ENCODE measurements around the gene PNISR. TPM values are rescaled to one million over a fixed set of nuclear protein-coding genes. Genes with fewer than 3 reads are reported as not detected.
"Not testable (repeated sequence)": the region's sequence is repeated elsewhere in the genome, so short reads cannot be mapped to it uniquely, and the experiment has no call there.

PNISR gene, protein sequence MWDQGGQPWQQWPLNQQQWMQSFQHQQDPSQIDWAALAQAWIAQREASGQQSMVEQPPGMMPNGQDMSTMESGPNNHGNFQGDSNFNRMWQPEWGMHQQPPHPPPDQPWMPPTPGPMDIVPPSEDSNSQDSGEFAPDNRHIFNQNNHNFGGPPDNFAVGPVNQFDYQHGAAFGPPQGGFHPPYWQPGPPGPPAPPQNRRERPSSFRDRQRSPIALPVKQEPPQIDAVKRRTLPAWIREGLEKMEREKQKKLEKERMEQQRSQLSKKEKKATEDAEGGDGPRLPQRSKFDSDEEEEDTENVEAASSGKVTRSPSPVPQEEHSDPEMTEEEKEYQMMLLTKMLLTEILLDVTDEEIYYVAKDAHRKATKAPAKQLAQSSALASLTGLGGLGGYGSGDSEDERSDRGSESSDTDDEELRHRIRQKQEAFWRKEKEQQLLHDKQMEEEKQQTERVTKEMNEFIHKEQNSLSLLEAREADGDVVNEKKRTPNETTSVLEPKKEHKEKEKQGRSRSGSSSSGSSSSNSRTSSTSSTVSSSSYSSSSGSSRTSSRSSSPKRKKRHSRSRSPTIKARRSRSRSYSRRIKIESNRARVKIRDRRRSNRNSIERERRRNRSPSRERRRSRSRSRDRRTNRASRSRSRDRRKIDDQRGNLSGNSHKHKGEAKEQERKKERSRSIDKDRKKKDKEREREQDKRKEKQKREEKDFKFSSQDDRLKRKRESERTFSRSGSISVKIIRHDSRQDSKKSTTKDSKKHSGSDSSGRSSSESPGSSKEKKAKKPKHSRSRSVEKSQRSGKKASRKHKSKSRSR
- 98.4 and 112 TPM in 2 replicates for total RNA-seq

DNA sequence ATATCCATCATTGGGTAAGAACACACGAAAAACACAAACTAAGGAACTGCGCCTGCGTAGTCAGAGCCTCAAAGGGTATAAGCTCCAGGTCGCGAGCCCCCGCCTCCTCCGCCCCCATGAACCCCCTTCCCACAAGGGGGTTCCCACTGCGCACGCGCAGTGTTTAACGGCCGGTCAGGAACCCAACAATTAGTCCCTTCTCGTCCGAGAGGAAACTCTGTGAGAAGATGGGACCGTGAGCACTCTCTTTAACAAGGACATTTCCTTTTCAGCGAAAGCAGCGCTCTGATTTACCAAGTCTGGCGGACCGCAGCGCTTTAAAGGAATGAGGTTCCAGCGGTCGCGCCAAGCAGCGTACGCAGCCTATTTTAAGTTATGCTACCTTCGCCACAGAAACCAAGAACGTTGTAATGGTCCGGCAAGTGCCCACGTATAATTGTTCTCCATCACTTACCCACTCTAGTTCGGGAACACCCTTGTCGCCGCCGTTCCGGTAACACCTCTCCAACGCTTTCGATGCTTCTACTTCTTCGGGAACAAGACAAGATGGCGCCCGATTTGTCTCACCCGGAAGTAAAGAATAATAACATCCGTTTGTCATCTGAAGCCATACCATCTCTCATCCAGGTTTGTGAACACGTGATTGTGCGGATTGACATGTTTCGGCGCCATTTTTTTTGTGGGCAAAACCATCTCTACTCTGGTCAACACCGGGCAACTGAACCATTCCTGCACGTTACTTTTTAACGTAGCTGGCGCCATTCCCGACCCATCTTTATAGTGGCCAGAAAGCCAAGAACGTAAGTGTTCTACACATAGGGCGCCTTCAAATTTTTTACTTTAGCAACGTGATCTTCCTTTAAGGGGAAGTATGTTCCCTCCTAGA lies at the start of gene PNISR:
Gene PNISR (minus strand): TSS at position 548 of the 886 bp plus-strand sequence. CDS start 10,649 bp downstream, outside the sequence.
- H3K4me3 Mint-ChIP-seq = peak within 1 kb of the TSS; percentile 94
- intact Hi-C loops (cut with micrococcal nuclease) = loop anchor here (1.0 to 5.0 kb wide), 7 partner anchors 32 to 1456 kb away; partner anchors contain the start of genes ASCC3, CCNC, FBXL4 and USP45
- peak within 1 kb of the TSS; percentile 100 for H3K27ac Mint-ChIP-seq
- H3K27me3 Mint-ChIP-seq (ENCODE audit: insufficient read depth) = no peaks in the 10 kb centered on the region
- H3K4me1 Mint-ChIP-seq (ENCODE audit: low read depth) = peaks cover 67% of the 10 kb centered on the region
- peak; percentile 88 for DNase-seq (ENCODE audit: low spot score)
- H3K36me3 Mint-ChIP-seq (ENCODE audit: low read depth) = peaks cover 30% of the 10 kb centered on the region
- no peaks in the 10 kb centered on the region for H3K9me3 Mint-ChIP-seq

- intact Hi-C loops (cut with micrococcal nuclease) = no loop called here
- no peak overlapping the region for H3K27ac Mint-ChIP-seq
- H3K36me3 Mint-ChIP-seq (ENCODE audit: low read depth) = peaks cover 14% of the 10 kb centered on the region
- H3K4me1 Mint-ChIP-seq (ENCODE audit: low read depth) = no peaks in the 10 kb centered on the region
- H3K4me3 Mint-ChIP-seq = no peak overlapping the region
- no peaks in the 10 kb centered on the region for H3K27me3 Mint-ChIP-seq (ENCODE audit: insufficient read depth)
- H3K9me3 Mint-ChIP-seq = no peaks in the 10 kb centered on the region
- DNase-seq (ENCODE audit: low spot score) = no peak
Observed at GRCh38 chr6:99473730-99474129, 48.6 kb upstream of the PNISR start.

DNA sequence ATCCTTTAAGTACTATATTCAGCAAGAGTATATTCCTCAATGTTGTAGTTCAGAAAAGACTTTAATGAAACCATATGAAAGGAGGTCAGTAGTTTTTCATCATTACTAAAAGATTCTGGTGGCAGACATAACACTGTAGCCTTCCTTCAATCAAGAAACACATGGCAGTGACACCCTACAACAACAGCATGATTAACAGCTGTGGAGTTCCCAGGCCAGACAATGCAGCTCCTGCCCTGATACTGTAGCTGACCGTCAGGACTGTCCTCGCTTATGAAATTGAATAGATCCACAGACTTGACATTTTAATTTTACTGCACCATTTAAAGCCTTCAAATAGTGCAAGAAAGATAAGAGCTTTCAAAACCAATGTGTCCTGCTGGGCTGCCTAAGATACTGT lies 46.5 kb upstream of the PNISR start:
- peaks cover 6% of the 10 kb centered on the region for H3K36me3 Mint-ChIP-seq (ENCODE audit: low read depth)
- no peak overlapping the region for H3K4me3 Mint-ChIP-seq
- H3K4me1 Mint-ChIP-seq (ENCODE audit: low read depth) = no peaks in the 10 kb centered on the region
- H3K27ac Mint-ChIP-seq = no peak overlapping the region
- H3K9me3 Mint-ChIP-seq = no peaks in the 10 kb centered on the region
- DNase-seq (ENCODE audit: low spot score) = no peak
- intact Hi-C loops (cut with micrococcal nuclease) = no loop called here
- H3K27me3 Mint-ChIP-seq (ENCODE audit: insufficient read depth) = no peaks in the 10 kb centered on the region

GRCh38 chr6:99467509-99468106 lies 42.5 kb upstream of the PNISR start:
- Mint-ChIP-seq H3K9me3 (no peaks in the 10 kb centered on the region), H3K27me3 (ENCODE audit: insufficient read depth) (no peaks in the 10 kb centered on the region), H3K36me3 (ENCODE audit: low read depth) (peaks cover 4% of the 10 kb centered on the region), H3K4me3 (no peak overlapping the region), H3K4me1 (ENCODE audit: low read depth) (no peaks in the 10 kb centered on the region), H3K27ac (no peak overlapping the region)
- no peak for DNase-seq (ENCODE audit: low spot score)
- intact Hi-C loops (cut with micrococcal nuclease) = loop anchor here (1.0 to 10.0 kb wide), 6 partner anchors 53 to 635 kb away; partner anchors contain the start of gene POU3F2

- H3K27ac Mint-ChIP-seq = not testable (repeated sequence)
Observed at GRCh38 chr6:99459133-99459532, 34.0 kb upstream of the PNISR start.

GRCh38 chr6:99458319-99458718 lies 33.2 kb upstream of the PNISR start:
- no peak for DNase-seq (ENCODE audit: low spot score)
- intact Hi-C loops (cut with micrococcal nuclease) = no loop called here
- H3K4me1 Mint-ChIP-seq (ENCODE audit: low read depth) = no peaks in the 10 kb centered on the region
- H3K27ac Mint-ChIP-seq = no peak overlapping the region
- H3K4me3 Mint-ChIP-seq = no peak overlapping the region
- no peaks in the 10 kb centered on the region for H3K27me3 Mint-ChIP-seq (ENCODE audit: insufficient read depth)
- H3K9me3 Mint-ChIP-seq = no peaks in the 10 kb centered on the region
- H3K36me3 Mint-ChIP-seq (ENCODE audit: low read depth) = peaks cover 21% of the 10 kb centered on the region

More at GRCh38 chr6:99459133-99459532, 34.0 kb upstream of the PNISR start:
- intact Hi-C loops (cut with micrococcal nuclease); H3K27me3 Mint-ChIP-seq (ENCODE audit: insufficient read depth); H3K4me3 Mint-ChIP-seq; H3K9me3 Mint-ChIP-seq; DNase-seq (ENCODE audit: low spot score); H3K4me1 Mint-ChIP-seq (ENCODE audit: low read depth): not testable (repeated sequence)
- H3K36me3 Mint-ChIP-seq (ENCODE audit: low read depth) = peaks cover 22% of the 10 kb centered on the region

DNA sequence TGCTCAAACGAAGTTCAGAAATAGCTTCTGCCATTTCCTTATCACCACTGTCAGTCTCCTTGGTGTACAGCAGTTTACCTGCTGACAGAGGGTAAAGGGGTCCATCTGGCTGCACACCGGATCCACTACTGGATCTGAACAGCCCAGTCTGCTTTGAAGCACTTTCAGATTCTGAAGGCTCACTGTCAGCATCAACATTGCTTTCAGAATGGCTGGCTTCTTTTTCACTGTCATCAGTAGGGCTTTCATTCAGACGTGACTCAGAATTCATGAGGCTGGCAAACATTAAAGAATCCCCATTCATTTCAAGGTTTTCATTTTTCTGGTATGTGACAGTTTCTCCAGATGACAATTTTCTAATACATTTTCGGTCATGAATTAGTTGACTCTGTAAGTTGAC lies 21.0 kb upstream of the PNISR start:
- H3K27ac Mint-ChIP-seq = no peak overlapping the region
- peaks cover 29% of the 10 kb centered on the region for H3K36me3 Mint-ChIP-seq (ENCODE audit: low read depth)
- H3K27me3 Mint-ChIP-seq (ENCODE audit: insufficient read depth) = no peaks in the 10 kb centered on the region
- intact Hi-C loops (cut with micrococcal nuclease) = no loop called here
- no peak overlapping the region for H3K4me3 Mint-ChIP-seq
- H3K4me1 Mint-ChIP-seq (ENCODE audit: low read depth) = no peaks in the 10 kb centered on the region
- peaks cover 23% of the 10 kb centered on the region for H3K9me3 Mint-ChIP-seq
- no peak for DNase-seq (ENCODE audit: low spot score)

GRCh38 chr6:99434702-99435530 lies 9.8 kb upstream of the PNISR start:
- DNase-seq (ENCODE audit: low spot score) = no peak
- no peak overlapping the region for H3K4me3 Mint-ChIP-seq
- H3K27me3 Mint-ChIP-seq (ENCODE audit: insufficient read depth) = no peaks in the 10 kb centered on the region
- H3K4me1 Mint-ChIP-seq (ENCODE audit: low read depth) = no peaks in the 10 kb centered on the region
- peaks cover 2% of the 10 kb centered on the region for H3K36me3 Mint-ChIP-seq (ENCODE audit: low read depth)
- H3K9me3 Mint-ChIP-seq = no peaks in the 10 kb centered on the region
- H3K27ac Mint-ChIP-seq = no peak overlapping the region
- intact Hi-C loops (cut with micrococcal nuclease) = no loop called here

DNA sequence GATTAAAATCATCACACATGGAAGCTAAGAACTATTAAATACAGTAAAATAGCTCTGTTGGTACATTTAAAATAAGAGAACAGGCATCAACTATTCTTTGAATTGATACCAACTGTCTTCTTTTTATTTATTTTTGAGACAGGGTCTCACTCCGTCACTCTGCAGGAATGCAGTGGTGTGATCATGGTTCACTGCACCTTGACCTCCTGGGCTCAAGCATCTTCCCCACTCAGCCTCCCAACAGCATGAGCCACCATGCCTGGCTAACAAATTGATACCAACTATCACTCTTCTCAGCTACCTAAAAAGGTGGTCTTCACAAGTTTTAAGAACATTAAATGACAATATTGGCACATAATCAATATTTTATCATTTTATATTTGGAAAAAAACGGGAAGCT lies 7.8 kb upstream of the PNISR start:
- H3K4me3 Mint-ChIP-seq = no peak overlapping the region
- H3K27me3 Mint-ChIP-seq (ENCODE audit: insufficient read depth) = no peaks in the 10 kb centered on the region
- no peak overlapping the region for H3K27ac Mint-ChIP-seq
- H3K36me3 Mint-ChIP-seq (ENCODE audit: low read depth) = peaks cover 2% of the 10 kb centered on the region
- H3K9me3 Mint-ChIP-seq = no peaks in the 10 kb centered on the region
- intact Hi-C loops (cut with micrococcal nuclease) = no loop called here
- peaks cover 6% of the 10 kb centered on the region for H3K4me1 Mint-ChIP-seq (ENCODE audit: low read depth)
- no peak for DNase-seq (ENCODE audit: low spot score)

- Mint-ChIP-seq H3K4me3 (no peak overlapping the region), H3K9me3 (no peaks in the 10 kb centered on the region), H3K27me3 (ENCODE audit: insufficient read depth) (no peaks in the 10 kb centered on the region), H3K4me1 (ENCODE audit: low read depth) (peaks cover 15% of the 10 kb centered on the region), H3K36me3 (ENCODE audit: low read depth) (peaks cover 7% of the 10 kb centered on the region), H3K27ac (no peak overlapping the region)
- DNase-seq (ENCODE audit: low spot score) = no peak
- intact Hi-C loops (cut with micrococcal nuclease) = no loop called here
Observed at GRCh38 chr6:99431901-99432300, 6.8 kb upstream of the PNISR start.

GRCh38 chr6:99427988-99428387 lies 2.9 kb upstream of the PNISR start:
- DNase-seq (ENCODE audit: low spot score) = no peak
- Mint-ChIP-seq H3K36me3 (ENCODE audit: low read depth) (peaks cover 16% of the 10 kb centered on the region), H3K4me1 (ENCODE audit: low read depth) (peaks cover 39% of the 10 kb centered on the region), H3K9me3 (no peaks in the 10 kb centered on the region), H3K4me3 (no peak overlapping the region), H3K27ac (no peak overlapping the region), H3K27me3 (ENCODE audit: insufficient read depth) (no peaks in the 10 kb centered on the region)
- intact Hi-C loops (cut with micrococcal nuclease) = loop anchor here (5.0 kb wide), 1 partner anchor 481 kb away; the partner anchor contains the start of gene FBXL4

Measured in activated T-helper 1 cell treated with anti-CD3 and anti-CD28 coated beads, Interleukin-12 subunit alpha, Interleukin-12 subunit beta, Interleukin-2, Interleukin-4 antibody, amounts not matched to agents 30 ng/mL and 10 ng/mL and 1 ng/mL, durations not matched to agents 14 hours and 24 hours and 36 hours (primary cell).